MM.1S (cell line): ENCODE data around the gene ZSWIM9.

Source experiments
- DNase-seq: peaks from one replicate; pipeline ENCODE4 v3.0.0-alpha.2; 2015
- H2AFZ ChIP-seq: fragments of 300-600 bp; sonication (generic); 2 replicates; pipeline ENCODE4 v1.6.0; 2016; ENCODE audit warnings: antibody characterized with exemption, low read length
- H3F3A ChIP-seq: fragments of 300-600 bp; sonication (generic); 2 replicates; pipeline ENCODE4 v1.6.1; 2016; ENCODE audit warnings: mild to moderate bottlenecking, antibody characterized with exemption, low read length, moderate library complexity, mixed read lengths; ENCODE audit not compliant: insufficient read depth
- H3K27ac ChIP-seq: fragments of 300-600 bp; sonication (generic); 2 replicates; pipeline ENCODE4 v1.5.1; 2016; ENCODE audit warnings: mild to moderate bottlenecking, low read length
- H3K27me3 ChIP-seq: fragments of 300-600 bp; sonication (generic); replicated peaks from 2 replicates; pipeline ENCODE4 v1.6.0; 2016; ENCODE audit warnings: low read length; ENCODE audit not compliant: insufficient read depth
- H3K36me3 ChIP-seq: fragments of 300-600 bp; sonication (generic); replicated peaks from 2 replicates; pipeline ENCODE4 v1.6.1; 2016; ENCODE audit warnings: mild to moderate bottlenecking, low read length, mixed read lengths; ENCODE audit not compliant: insufficient read depth
- H3K4me1 ChIP-seq: fragments of 300-600 bp; sonication (generic); 2 replicates; pipeline ENCODE4 v1.6.1; 2016; ENCODE audit warnings: low read length, mixed read lengths
- H3K4me2 ChIP-seq: fragments of 300-600 bp; sonication (generic); 2 replicates; pipeline ENCODE4 v1.6.0; 2016; ENCODE audit warnings: low read depth, low read length
- H3K4me3 ChIP-seq: fragments of 300-600 bp; sonication (generic); 2 replicates; pipeline ENCODE4 v1.5.1; 2016; ENCODE audit warnings: low read length, mixed read lengths
- H3K79me2 ChIP-seq: fragments of 300-600 bp; sonication (generic); 2 replicates; pipeline ENCODE4 v1.6.1; 2016; ENCODE audit warnings: mixed run types, low read length, mixed read lengths
- H3K9ac ChIP-seq: fragments of 300-600 bp; sonication (generic); 2 replicates; pipeline ENCODE4 v1.6.1; 2016; ENCODE audit warnings: low read length, mixed read lengths
- H3K9me2 ChIP-seq: fragments of 300-600 bp; sonication (generic); replicated peaks from 2 replicates; pipeline ENCODE4 v1.6.1; 2016; ENCODE audit warnings: mild to moderate bottlenecking, low read length, mixed read lengths; ENCODE audit not compliant: insufficient read depth
- H3K9me3 ChIP-seq: fragments of 300-600 bp; sonication (generic); replicated peaks from 2 replicates; pipeline ENCODE4 v1.6.1; 2016; ENCODE audit warnings: mild to moderate bottlenecking, low read length, mixed read lengths; ENCODE audit not compliant: insufficient read depth
- H4K20me1 ChIP-seq: fragments of 300-600 bp; sonication (generic); 2 replicates; pipeline ENCODE4 v1.6.1; 2016; ENCODE audit warnings: mild to moderate bottlenecking, low read length, moderate library complexity, mixed read lengths; ENCODE audit not compliant: insufficient read depth
- CTCF ChIP-seq: fragments of 300-600 bp; sonication (generic); IDR thresholded peaks from 2 replicates; pipeline ENCODE4 v1.5.1; 2016; ENCODE audit warnings: antibody characterized with exemption, low read length, mixed read lengths
- EZH2 ChIP-seq: fragments of 300-600 bp; sonication (generic); optimal IDR thresholded peaks from 2 replicates; pipeline ENCODE3; 2017; ENCODE audit warnings: low read depth, mild to moderate bottlenecking, antibody characterized with exemption, low read length, mixed read lengths
- EZH2phosphoT487 ChIP-seq: fragments of 300-600 bp; sonication (generic); IDR thresholded peaks from 2 replicates; pipeline ENCODE4 v1.6.1; 2018; ENCODE audit warnings: antibody characterized with exemption, low read length

ZSWIM9 gene

GRCh38 chr19:48170817-48171347 lies 402 bp downstream of the ZSWIM9 start:
- peak overlapping the region; percentile 96 for H3K9ac ChIP-seq
- no peaks in the 10 kb centered on the region for H3K9me2 ChIP-seq
- peak overlapping the region; percentile 82 for H3K4me2 ChIP-seq
- peaks cover 8% of the 10 kb centered on the region for H4K20me1 ChIP-seq
- no peaks in the 10 kb centered on the region for H3K27me3 ChIP-seq
- H3K9me3 ChIP-seq: no peaks in the 10 kb centered on the region
- peaks cover 23% of the 10 kb centered on the region for H3K4me1 ChIP-seq
- no peak overlapping the region for H3K27ac ChIP-seq
- TF ChIP-seq EZH2 (no peak), CTCF (no peak), EZH2phosphoT487 (no peak)
- peak; percentile 21 for DNase-seq
- no peaks in the 10 kb centered on the region for H3K36me3 ChIP-seq
- H3F3A ChIP-seq: peaks cover 10% of the 10 kb centered on the region
- peak overlapping the region; percentile 99 for H3K4me3 ChIP-seq
- peak overlapping the region; percentile 93 for H2AFZ ChIP-seq
- peaks cover 50% of the 10 kb centered on the region for H3K79me2 ChIP-seq

- Histone ChIP-seq H3K79me2 (peaks cover 42% of the 10 kb centered on the region), H4K20me1 (peaks cover 8% of the 10 kb centered on the region; the same call in 1 of the 2 replicates), H3K4me1 (peaks cover 23% of the 10 kb centered on the region), H2AFZ (no peak overlapping the region), H3K4me2 (peak overlapping the region; percentile 82; the same call in 1 of the 2 replicates), H3K9me2 (no peaks in the 10 kb centered on the region), H3K36me3 (no peaks in the 10 kb centered on the region), H3K27me3 (no peaks in the 10 kb centered on the region), H3K9me3 (no peaks in the 10 kb centered on the region), H3K9ac (no peak overlapping the region), H3K27ac (no peak overlapping the region), H3F3A (peaks cover 10% of the 10 kb centered on the region), H3K4me3 (no peak overlapping the region)
- no peak for TF ChIP-seq EZH2
- TF ChIP-seq EZH2phosphoT487: no peak
- TF ChIP-seq CTCF: no peak
- DNase-seq: no peak
Measured at GRCh38 chr19:48171710-48172109, 1.2 kb downstream of the ZSWIM9 start.

GRCh38 chr19:48174445-48175030 lies 4.1 kb downstream of the ZSWIM9 start:
- Histone ChIP-seq H3K79me2 (peaks cover 16% of the 10 kb centered on the region), H3K9me2 (no peaks in the 10 kb centered on the region), H3K4me1 (peaks cover 12% of the 10 kb centered on the region), H4K20me1 (no peaks in the 10 kb centered on the region), H3K36me3 (no peaks in the 10 kb centered on the region), H3F3A (peaks cover 10% of the 10 kb centered on the region), H3K4me2 (peak overlapping the region; percentile 18; the same call in 1 of the 2 replicates), H3K9me3 (no peaks in the 10 kb centered on the region), H3K9ac (no peak overlapping the region), H3K4me3 (no peak overlapping the region), H3K27me3 (no peaks in the 10 kb centered on the region), H3K27ac (peak overlapping the region; percentile 4; the same call in 1 of the 2 replicates), H2AFZ (no peak overlapping the region)
- peak; percentile 18 for DNase-seq
- no peak for TF ChIP-seq CTCF
